Measurements from ENCODE around the gene PTCH1.

The PTCH1 gene

DNA sequence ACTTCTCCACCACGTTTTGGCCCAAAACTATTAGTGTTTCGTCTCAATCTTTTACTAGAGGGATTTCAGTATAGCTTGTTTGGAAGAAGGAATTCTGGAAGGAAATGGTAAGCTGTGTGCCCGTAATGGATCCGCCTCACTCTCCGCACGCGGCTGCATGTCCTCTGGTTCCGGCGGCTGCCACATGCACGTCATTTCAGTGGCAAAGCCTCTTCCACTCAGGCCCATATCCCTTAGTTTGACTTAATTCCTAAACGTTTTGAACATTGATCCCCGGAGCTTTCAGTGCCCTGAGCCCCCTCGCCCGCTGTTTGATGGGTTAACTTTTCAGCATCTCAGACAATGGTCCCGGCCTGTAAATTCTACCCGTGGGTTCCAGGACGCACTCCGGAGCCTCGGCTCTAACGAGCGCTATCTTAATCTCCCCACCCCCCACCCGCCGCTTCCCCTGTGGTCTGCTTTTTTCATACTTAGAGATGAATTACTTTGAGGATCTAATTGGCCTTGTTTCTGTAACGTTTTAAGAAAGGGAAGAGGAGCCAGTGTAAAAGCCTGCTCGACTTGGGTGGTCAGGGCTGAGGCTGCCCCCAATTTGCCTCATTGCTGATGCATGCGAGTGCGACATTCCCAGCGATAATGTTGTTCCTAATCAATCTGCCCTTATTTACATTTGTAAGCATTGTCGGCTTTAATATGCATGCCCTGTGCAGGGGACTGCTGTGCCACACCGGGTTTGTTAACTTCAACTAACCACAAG lies 4.6 kb downstream of the PTCH1 start:
- no peak for DNase-seq

DNA sequence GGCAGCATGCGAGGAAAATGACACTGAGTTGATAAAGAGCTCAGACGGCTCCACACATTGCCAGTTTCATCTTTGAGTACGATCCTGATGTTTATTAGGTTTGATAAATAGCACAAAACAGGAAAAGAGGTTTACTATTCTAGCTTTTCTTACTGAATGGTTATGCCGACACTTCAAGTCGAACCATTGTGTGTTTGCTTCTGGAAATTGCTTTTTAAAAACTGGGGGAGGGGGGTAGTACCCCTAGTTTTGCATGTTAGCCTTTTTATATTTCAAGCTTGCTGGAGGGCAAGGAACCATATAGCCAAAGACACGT lies 5.2 kb downstream of the PTCH1 start:
- DNase-seq, result no peak

DNA sequence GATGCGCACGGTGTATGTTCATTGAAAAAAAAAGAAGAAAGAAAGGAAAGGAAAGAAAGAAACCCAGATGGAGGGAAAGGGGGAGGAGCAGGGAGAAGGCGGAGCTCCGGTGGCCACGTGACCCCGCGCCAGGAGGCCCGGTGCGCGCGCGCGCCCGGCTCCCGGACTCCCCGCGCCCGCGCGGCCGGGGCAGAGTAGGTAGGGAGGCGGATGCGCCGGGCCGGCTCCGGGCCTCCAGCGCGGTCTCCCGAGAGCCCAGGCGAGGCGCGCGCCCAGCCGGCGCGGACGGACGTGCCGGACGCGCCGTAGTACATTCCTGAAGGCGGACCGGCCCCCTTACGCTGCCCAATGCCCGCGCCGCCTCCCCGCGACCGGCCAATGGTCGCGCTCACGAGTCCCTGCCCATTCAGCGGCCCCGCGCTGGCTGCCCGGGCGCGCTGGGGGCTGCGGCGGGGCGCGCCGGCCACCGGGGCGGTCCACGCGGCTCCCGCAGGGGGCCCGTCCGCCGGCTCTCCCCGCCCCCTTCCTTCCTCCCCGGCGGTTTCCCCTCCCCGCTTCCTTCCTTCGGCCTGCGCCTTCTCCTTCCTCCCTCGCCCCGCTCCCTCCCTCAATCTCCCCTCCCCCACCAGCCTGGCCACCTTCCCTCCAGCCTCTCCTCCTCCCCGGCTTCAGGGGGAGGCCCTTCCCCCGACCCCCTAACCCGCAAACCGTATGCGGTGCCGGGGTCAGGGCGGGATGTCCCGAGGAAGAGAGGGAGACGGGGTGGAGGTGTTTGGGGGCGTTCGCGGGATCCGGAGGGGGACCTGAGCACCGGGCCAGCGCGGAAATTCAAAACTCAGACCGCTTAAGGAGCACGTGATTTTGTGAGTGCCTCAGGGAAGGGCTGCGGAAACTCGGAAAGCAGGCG lies 5.8 kb downstream of the PTCH1 start:
- DNase-seq, result peak; percentile 93

DNA sequence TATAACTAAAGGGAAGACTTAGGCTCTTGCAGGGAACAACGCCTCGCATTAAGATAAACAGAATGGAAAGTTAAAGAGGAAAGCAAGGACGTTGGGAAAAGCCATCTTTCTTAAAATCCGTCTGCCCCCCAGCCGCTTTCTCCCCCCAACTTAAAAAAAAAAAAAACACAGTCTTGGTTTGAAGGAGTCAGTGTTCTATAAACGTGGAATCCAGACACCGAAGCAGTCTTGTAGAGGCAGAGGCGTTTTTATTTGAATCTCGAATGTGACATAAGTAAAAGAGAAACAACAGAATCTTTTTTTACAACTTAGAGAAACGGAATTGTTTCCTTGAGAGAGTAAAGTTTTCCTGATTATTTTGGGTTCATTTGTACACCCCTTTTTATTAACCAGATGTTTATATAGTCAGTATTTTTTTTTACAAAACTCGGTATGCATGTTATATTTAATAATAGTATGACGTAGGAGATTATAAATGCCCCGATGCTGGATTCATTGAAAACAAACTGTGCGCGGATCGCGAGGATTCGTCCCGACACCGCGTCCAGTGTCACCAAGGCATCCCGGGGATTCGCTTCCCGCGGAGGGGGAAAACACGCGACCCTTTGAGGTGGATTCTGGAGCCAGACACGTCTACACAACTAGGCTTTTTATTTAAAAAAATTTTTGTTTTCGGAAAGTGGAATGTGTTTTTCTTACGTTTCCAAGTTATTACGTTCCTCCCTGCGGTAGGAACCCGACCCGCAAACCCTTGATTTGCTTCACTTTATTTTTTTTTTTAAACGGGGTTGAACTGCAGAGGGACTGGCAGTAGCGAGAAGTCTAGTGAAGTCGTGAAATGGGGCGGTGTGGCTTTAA lies 6.7 kb downstream of the PTCH1 start:
- no peak for DNase-seq

DNA sequence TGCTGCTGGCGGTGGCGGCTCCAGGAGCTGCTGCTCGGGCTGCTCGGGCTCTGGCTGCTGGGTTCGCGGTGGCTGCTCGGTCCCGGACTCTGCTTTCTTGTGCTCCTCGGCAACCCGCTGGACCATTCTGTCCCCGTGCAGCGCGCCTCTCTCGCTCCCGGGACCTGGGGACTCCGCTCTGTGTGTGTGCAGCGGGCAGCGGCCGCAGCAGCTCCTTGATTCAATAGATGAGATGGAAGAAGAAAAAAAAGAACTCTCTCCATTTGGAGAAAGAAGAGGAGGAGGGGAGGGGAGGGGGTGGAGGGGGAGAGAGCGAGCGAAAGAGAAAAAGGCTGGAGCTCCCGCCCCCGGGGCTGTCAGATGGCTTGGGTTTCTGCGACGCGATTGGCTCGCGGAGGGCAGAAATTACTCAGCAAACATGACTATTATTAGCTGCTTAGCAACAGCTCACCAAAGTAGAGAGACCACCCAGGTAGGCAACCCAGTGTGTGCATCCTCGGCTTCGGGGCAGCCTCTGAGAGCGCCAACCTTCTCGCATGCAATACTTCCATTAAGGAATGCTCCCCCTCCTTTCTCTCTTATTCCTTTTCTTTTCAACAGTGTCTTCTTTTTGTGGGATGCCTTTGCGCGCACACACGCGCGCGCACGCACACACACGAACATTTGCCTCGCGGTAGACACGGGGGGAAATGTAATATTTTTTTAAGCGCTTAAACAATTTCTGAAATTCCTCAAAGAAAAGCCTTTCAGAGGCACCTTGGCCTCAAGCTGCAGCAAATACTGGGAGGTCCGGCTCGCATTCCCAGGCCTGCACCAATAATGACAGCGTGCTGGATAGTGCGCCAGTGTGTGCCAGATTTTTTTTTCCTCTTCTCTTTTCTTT lies 7.6 kb downstream of the PTCH1 start:
- DNase-seq, result peak; percentile 86

DNA sequence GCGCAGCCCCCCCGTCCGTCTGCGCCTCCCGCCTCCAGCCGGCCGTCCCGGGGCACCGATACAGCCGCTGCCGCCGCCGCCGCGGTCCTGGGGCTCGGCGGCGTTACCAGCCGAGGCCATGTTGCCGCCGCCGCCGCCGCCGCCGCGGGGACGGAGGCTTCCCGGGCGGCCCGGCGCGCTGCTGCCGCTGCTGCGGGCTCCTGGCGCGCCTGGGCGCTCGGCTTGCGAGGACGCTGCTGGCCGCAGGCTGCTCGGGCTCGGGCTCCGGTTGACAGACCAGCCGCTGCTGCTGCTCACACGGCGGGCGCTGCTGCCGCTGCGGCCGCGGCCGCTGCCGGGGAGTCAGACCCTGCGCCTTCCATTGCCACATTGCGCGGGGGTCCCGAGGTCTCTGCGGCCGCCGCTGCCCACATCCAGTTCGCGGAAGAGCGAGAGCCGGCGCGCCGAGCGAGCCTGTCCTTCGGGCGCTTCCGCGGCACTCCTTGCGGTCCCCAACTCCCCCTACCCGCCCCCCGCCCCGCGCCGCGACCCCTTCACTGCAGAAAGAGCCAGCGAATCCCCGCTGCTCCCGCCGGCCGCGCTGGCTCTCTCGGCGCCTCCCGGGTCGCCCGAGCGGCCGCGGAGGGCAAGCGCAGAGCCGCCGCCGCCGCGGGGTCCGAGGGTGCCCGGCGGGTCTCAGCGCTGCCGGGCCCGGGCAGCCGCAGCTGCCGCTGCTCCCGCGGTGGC lies 8.4 kb downstream of the PTCH1 start:
- no peak for DNase-seq

DNA sequence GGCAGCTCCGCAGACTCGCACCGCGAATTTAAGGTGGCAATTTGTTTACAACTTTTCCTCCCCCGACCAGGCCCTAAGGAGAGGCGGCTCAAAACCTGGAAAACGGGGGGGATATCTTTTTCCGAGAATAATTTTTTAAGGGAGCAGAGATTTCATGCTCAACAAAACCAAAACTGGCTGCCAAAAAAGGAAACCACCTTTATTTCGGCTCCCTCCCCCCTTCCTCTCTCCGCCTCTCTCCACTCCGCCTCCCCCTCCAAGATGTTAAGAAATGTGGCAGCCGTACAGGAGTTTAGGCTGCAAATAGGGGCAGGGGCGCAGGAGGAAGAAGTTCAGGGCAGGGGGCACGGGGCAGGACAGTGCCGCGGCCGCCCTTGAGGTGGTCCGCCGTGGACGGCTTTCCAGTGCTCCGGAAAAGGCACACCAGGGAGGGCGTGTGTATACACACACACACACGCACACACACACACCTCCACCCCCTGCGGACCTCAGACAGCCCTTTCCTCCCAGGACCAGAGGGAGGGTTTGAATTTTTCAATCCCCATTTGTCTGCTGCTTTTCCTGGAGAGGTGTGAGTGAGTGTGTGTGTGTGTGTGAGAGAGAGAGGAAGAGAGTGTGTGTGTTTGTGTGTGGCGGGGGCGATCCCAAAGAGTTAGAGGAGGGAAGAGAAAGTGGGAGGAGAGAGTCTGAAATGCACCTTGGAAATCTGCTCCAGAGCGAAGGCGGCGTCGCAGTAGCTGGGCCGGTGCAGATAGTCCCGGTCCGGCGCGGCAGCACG lies 9.1 kb downstream of the PTCH1 start:
- DNase-seq, result no peak

DNA sequence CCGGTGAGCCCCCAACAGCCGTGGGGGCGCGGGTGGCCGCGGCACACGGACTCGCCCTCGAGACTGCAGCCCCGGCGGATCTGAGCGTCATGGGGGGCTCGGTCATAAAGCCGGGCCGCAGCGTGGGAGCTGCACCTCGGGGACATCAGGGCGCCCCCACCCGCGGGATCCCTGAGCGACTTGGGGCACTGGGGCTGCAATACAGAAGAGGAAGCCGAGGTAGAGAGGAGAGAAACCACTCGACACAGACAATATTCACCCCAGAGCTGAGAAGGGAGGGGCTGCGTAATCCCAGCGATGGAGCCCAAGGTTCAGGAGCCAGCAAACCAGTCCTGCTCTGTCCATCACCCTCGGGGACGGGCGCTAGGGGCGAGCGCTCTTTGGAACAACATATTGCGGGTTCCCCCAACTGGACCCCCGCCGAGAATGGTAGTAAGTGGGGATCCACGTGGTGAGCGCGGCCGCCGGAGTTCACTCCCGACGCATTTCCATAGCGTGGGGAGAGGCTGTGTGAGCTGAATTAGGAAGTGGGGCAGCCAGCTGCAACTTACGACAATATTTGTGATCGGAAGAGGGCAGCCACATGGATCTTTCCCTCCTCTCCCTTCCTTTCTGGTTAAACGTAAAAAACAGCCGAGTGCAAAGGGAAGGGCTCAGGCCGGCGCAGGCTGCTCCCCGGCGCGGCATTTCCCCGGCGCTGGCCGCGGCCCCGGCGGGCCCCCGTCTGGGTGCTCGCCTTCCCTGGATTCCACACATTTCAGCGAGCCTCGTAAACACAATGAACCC lies 9.9 kb downstream of the PTCH1 start:
- DNase-seq, result no peak

DNA sequence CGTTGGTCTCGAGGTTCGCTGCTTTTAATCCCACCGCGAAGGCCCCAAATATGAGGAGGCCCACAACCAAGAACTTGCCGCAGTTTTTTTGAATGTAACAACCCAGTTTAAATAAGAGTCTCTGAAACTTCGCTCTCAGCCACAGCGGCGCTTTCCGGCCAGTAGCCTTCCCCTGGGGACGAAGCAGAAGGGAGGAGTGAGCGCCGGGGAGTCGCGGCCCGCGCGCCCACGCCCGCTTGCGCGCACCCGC lies 10.4 kb downstream of the PTCH1 start:
- DNase-seq, result no peak

DNA sequence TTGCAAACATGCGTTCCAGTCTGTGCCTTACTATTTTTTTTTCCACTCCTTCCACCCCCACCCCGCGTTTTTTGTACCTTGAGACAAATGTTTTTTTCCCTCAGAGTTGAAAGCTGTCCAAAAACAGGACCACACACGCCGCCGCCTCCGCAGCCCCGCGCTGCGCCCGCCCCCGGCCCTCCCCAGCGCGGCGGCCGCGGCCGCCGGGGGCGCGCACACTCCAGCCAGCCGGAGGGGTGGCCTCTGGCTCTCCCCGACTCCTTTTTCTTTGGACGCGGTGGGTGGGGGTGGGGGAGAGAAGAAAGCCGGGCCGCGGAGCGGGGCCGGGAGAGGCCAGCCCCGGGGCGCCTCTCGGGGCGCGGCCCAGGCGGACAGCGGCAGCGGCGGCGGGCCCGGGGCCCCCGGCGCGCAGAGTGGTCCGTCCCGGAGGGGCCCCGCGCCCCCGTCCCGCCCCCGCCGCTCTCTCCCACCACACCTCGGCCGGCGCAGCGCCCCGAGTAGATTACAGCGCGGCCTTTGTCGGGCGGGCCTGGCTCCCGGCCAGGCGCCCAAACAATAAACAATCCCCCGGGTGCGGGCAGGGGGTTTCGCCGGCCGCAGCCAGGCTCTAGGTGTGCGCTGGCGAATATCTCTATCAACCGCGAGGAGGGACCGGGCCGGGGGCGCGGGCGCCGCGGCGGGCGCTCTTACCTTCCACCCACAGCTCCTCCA lies 10.9 kb downstream of the PTCH1 start:
- DNase-seq, result peak; percentile 31

DNA sequence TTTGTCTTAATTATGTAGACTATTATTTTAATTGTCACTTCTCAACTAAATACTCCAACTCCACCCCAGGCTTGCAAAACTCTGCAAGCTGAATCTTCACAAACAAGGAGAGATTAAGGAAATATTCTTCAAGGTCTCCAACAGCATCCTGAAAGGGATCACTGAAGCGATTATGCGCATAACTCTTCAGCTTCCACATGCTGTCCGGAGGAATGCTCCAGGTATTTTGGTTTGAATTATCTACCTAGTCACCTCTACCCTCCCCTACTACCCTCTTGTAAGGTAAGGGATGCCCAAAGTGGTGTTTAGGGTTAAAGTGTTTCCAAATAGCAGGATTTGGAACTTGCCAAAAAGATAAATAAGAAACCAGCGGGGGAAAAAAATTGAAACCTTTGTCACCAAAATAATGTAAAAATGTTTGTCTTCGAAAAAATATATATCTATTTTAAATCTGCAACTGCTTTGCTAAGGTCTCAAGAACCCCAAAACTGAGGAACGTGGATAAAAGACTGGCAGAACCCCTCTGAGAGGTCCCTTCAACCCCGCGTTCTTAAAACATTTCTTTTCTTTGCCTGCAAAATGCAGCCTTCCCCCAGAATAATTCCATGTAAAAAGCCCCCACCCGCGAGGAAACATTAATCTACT lies 11.6 kb downstream of the PTCH1 start:
- no peak for DNase-seq

DNA sequence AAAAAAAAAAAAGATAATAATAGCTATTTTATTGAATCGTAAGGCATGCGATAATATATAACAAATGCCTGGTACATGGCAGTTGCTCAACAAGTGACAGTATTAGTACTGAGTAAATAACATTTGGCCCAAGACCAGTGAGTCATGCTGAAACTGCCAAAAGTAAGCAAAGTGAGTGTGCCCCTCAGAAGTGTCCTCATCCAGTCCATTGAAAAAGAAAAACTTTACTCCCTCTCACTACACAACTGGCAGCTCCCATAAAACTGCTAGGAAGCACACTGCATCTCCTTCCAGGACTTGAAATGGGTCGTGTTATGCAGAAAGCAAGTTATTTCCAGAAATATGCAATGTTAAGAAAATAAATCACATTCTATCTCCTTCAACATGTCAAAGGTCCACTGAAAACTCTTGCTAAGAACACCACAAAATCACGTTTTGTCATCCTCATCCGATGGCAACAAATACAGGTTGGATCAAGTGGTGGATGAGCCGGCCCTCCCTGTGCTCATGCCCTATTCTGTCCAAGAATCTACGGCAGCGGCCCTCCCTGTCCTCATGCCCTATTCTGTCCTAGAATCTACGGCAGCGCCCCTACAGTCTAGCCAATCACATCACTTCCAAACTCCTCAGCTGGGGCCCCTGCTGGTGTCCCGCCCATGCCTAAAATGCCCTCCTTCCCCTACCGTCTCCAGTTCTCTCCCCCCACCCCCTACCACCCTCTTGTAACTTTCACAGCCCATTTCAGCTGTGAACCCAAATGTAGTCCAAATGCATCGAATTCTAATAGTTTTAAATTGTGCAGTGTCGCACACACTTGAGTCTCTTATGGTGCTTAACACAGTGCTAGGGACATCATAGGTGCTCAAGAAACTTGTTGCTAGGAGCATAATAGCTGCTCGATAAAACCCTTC lies 12.5 kb downstream of the PTCH1 start:
- DNase-seq, result no peak

DNA sequence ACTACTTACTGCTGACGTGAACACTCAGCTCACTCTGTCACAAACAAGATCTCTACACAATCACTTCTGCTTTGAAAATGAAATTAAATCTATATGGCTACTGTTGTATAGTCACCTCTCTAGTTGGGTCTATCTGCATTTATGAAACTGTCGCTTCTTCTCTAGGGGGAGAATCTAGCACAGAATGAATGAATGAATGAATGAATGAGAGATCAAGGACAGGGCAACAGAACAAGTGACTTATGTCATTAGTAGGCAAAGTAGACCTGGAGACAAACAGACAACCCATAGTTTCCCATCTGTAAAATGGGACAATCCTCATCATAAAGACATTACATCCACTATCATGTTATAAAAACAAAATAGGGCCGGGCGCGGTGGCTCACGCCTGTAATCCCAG lies 13.4 kb downstream of the PTCH1 start:
- no peak for DNase-seq

DNA sequence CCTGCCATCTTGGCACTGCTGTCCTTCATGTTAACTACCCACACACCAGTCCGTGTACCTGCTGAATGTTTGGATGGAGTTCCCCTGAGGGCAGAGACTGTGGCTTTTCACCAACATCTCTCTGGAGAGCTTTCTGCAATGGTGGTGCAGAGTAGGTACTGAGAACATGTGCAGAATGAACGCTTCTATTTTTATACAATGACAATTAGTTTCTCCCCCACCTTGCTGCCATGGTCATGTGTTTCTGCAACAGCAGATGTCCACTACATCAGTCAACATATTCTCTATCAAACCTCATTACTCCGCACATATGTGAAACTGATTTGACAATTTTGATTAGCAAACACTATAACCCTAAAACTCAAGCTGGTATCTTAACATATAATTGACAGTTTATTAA lies 14.5 kb downstream of the PTCH1 start:
- DNase-seq, result no peak

DNA sequence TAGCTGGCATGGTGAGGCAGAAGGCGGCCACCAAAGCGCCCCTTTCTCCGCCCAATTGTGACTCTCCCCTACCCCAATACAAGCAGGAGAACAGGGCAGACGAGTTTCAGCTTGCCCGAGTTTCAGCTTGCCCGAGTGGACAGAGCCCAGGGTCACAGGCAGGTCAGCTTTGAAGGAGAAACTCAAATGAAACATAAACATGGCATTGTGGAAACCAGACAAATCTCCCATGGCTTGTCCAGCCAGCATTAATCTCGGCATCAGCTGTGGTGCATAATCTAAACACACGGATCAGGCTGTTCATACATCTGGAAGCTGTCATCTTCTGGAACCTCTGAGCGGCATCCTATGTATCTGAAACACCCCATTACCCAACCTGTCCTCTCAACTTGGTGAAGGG lies 16.9 kb downstream of the PTCH1 start:
- no peak for DNase-seq

DNA sequence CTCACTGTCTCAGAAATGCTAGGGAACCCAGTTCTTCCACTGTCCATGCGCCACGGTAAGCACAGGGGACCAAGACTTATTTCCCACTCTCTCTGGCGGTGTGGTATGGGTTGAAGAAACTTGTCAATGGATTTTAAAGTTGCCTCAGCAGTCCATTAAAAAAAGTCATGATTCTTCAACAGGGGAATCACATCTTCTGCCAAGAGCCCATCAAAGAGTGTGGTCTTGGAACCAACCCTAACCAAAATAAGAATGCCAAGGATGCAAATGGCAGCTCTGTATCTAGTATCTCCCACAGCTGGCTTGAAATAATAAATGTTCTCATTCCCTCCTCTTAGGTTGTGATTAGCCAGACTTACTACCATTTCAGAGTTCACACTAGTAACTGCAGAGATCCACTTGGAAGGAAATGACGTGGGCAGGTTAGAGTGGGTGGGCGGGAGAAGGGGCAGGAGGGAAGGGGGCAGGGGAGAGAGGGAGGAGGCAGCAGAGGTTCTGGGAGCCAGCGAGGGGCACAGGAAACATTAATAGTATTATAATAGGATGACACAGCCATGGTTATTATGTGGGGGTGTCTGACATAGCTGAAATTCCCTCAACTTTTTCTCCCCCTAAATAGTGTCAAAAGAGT lies 17.6 kb downstream of the PTCH1 start:
- no peak for DNase-seq

DNA sequence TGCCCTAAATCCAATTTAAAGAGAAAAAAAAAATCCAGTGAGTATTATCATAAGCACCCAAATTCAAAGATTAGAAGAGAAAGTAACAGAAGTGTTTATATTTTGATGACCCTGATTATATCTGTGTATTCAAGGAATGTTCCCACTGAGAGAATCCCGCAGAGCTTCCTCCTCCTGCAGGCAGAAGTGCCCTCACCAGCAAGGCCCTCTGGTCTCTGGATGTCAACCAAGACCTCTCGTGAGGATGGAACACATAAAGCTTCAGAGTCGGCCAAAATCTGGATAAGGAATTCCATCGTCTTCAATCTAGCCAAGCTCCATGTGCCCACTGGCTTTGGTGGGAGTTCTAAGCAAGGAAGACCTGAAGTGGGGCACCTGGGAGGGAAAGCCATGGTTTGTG lies 18.1 kb downstream of the PTCH1 start:
- no peak for DNase-seq

DNA sequence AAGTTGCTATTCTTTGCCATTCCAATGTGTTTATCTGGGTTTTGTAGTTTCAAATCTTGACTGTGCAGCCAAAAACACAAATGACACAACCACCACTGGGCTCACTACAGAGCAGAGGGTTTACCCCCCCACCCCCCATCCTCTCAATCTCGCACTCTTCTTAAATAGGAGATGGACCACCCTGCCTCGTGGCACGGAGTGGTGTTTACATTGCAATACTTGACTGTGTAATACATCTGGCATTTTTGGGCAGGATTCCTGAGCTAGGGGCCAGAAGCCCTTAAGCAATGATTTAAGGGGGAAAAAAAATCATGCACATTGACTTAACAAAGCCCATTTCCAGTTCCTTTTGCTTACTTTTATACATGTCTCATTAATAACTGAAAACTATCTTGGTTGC lies 19.0 kb downstream of the PTCH1 start:
- no peak for DNase-seq
